Suprapubic skin (tissue), 4 donors: Measurements from ENCODE around the gene CALB2. TPM values are rescaled to one million over a fixed set of nuclear protein-coding genes. Genes with fewer than 3 reads are reported as not detected.

Source experiments
- DNase-seq, 2 donors: peaks; one replicate each; pipeline ENCODE4 v3.0.0-alpha.2; 2019; ENCODE audit warnings: low spot score in 2 of 2
- H3K27ac ChIP-seq: fragments of 200-600 bp; sonication (generic); one replicate; pipeline ENCODE4 v1.5.1; 2019
- H3K27me3 ChIP-seq: fragments of 200-600 bp; sonication (generic); one replicate; pipeline ENCODE4 v1.5.1; 2019
- H3K36me3 ChIP-seq: fragments of 200-600 bp; sonication (generic); one replicate; pipeline ENCODE4 v1.5.1; 2019
- H3K4me1 ChIP-seq: fragments of 200-600 bp; sonication (generic); one replicate; pipeline ENCODE4 v1.5.1; 2019
- H3K4me3 ChIP-seq: fragments of 200-600 bp; sonication (generic); one replicate; pipeline ENCODE4 v1.5.1; 2019; ENCODE audit warnings: mild to moderate bottlenecking
- H3K9me3 ChIP-seq: fragments of 200-600 bp; sonication (generic); one replicate; pipeline ENCODE4 v1.5.1; 2019
- EP300 ChIP-seq: sonication (generic); formaldehyde crosslinking; IDR thresholded peaks from one replicate; pipeline ENCODE4 v1.6.1; 2017; ENCODE audit warnings: antibody characterized with exemption
- POLR2A ChIP-seq, 2 donors: fragments of 450-650 bp; IDR thresholded peaks; one replicate each; pipeline ENCODE4 v1.6.1; 2017; ENCODE audit warnings: antibody characterized with exemption in 2 of 2, mild to moderate bottlenecking in 2 of 2, moderate library complexity in 2 of 2
- POLR2AphosphoS5 ChIP-seq, 3 donors: sonication (generic); formaldehyde crosslinking; IDR thresholded peaks; one replicate each; pipeline ENCODE4 v1.6.1; 2017; ENCODE audit warnings: antibody characterized with exemption in 3 of 3
- WGBS: methylation state at CpG from one replicate; pipeline ENCODE4 v1.1.5; 2018; 5-methylcytosine and 5-hydroxymethylcytosine counted together
- total RNA-seq, 4 donors: library from RNA; depleted of rRNA; stranded (reverse); fragments of >200 nt; gene quantifications; one replicate each; pipeline ENCODE4 v1.1.0, GENCODE V29; 2016
- TF ChIP-seq, protein P1 (sequence below), 2 donors: fragments of 200-600 bp in 1 of 2; fragments of 450-650 bp in 1 of 2; sonication (generic) in 1 of 2; IDR thresholded peaks; one replicate each; pipeline ENCODE4 v1.5.1; 2016 to 2019; ENCODE audit warnings: antibody characterized with exemption in 2 of 2, mild to moderate bottlenecking in 1 of 2, moderate library complexity in 1 of 2

CALB2 gene
- total RNA-seq, 4 donors from 2014 or later = 4.3 to 7.7 (median 5.6) TPM

DNA sequence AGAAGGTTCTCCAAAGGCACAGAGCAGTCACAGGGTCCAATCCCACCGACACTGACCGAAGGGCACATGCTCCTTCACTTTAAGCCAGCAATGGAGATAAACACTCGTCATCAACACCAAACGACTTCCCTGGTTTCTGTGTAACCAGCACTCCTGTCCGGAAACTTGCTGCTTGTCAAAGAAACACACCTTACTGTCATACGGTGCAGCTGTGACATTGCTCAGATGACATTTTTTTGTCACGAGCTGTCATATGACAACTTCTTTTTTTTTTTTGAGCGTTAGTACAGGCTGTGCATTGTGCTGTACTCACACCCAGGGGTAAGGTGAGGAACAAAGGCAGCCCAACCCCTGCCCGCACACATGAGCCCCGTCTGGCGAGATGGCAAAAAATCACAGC lies 44.2 kb downstream of the CALB2 start:
- no peak for DNase-seq
- Histone ChIP-seq H3K4me1 (no peaks in the 10 kb centered on the region), H3K36me3 (no peaks in the 10 kb centered on the region), H3K9me3 (no peaks in the 10 kb centered on the region), H3K27me3 (peaks cover 20% of the 10 kb centered on the region), H3K27ac (no peak overlapping the region), H3K4me3 (no peak overlapping the region)
- TF ChIP-seq POLR2AphosphoS5 (IDR thresholded peaks at IDR 0.05) (no peak), EP300 (no peak)
- 79% methylated on average over 11 of the region's 11 CpGs for WGBS

DNA sequence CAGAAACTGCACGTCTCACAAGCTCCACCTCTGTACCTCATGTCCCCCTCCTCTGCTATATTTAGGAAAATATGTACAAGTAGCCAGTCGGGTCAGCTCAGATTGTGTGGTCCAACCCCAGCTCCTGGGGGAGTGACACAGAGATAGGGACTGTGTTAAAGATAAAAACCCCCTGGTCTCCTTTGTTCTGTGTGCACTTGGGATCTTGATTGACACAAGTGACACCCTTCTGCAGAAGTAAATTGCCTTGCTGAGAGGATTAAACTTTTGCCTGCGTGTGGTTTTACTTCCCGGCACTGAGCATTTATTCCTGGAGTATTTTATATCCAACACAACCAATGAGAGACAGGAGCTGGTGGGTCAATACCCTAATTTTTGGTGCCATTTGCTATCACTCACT lies 45.8 kb downstream of the CALB2 start:
- 87% methylated on average over 4 of the region's 4 CpGs for WGBS
- no peak for DNase-seq
- H3K4me3 ChIP-seq = no peak overlapping the region
- H3K9me3 ChIP-seq = no peaks in the 10 kb centered on the region
- no peak for TF ChIP-seq POLR2AphosphoS5 (IDR thresholded peaks at IDR 0.05)
- no peak for TF ChIP-seq EP300
- no peak for TF ChIP-seq POLR2A (IDR thresholded peaks at IDR 0.05)
- TF ChIP-seq, protein P1, sequence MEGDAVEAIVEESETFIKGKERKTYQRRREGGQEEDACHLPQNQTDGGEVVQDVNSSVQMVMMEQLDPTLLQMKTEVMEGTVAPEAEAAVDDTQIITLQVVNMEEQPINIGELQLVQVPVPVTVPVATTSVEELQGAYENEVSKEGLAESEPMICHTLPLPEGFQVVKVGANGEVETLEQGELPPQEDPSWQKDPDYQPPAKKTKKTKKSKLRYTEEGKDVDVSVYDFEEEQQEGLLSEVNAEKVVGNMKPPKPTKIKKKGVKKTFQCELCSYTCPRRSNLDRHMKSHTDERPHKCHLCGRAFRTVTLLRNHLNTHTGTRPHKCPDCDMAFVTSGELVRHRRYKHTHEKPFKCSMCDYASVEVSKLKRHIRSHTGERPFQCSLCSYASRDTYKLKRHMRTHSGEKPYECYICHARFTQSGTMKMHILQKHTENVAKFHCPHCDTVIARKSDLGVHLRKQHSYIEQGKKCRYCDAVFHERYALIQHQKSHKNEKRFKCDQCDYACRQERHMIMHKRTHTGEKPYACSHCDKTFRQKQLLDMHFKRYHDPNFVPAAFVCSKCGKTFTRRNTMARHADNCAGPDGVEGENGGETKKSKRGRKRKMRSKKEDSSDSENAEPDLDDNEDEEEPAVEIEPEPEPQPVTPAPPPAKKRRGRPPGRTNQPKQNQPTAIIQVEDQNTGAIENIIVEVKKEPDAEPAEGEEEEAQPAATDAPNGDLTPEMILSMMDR (IDR thresholded peaks at IDR 0.05) = no peak
- no peaks in the 10 kb centered on the region for H3K4me1 ChIP-seq
- H3K36me3 ChIP-seq = no peaks in the 10 kb centered on the region
- peaks cover 29% of the 10 kb centered on the region for H3K27me3 ChIP-seq
- no peak overlapping the region for H3K27ac ChIP-seq

- Histone ChIP-seq H3K27ac (no peak overlapping the region), H3K36me3 (no peaks in the 10 kb centered on the region), H3K9me3 (no peaks in the 10 kb centered on the region), H3K4me3 (no peak overlapping the region), H3K4me1 (no peaks in the 10 kb centered on the region), H3K27me3 (peaks cover 34% of the 10 kb centered on the region)
- no peak for DNase-seq
- TF ChIP-seq EP300 = no peak
- no peak for TF ChIP-seq POLR2AphosphoS5 (IDR thresholded peaks at IDR 0.05)
- TF ChIP-seq, protein P1 (IDR thresholded peaks at IDR 0.05) = no peak
- no peak for TF ChIP-seq POLR2A (IDR thresholded peaks at IDR 0.05)
- WGBS = 86% methylated on average over 5 of the region's 5 CpGs
Observed at GRCh38 chr16:71406316-71406715, 47.8 kb downstream of the CALB2 start.

GRCh38 chr16:71406724-71407123 lies 48.2 kb downstream of the CALB2 start:
- H3K27me3 ChIP-seq = peaks cover 33% of the 10 kb centered on the region
- no peaks in the 10 kb centered on the region for H3K9me3 ChIP-seq
- no peak overlapping the region for H3K4me3 ChIP-seq
- no peaks in the 10 kb centered on the region for H3K4me1 ChIP-seq
- no peaks in the 10 kb centered on the region for H3K36me3 ChIP-seq
- TF ChIP-seq POLR2A (IDR thresholded peaks at IDR 0.05) = no peak
- TF ChIP-seq, protein P1 (IDR thresholded peaks at IDR 0.05) = no peak
- TF ChIP-seq POLR2AphosphoS5 (IDR thresholded peaks at IDR 0.05) = no peak
- no peak for TF ChIP-seq EP300
- DNase-seq = no peak
- 74% methylated on average over 8 of the region's 8 CpGs for WGBS
- no peak overlapping the region for H3K27ac ChIP-seq

DNA sequence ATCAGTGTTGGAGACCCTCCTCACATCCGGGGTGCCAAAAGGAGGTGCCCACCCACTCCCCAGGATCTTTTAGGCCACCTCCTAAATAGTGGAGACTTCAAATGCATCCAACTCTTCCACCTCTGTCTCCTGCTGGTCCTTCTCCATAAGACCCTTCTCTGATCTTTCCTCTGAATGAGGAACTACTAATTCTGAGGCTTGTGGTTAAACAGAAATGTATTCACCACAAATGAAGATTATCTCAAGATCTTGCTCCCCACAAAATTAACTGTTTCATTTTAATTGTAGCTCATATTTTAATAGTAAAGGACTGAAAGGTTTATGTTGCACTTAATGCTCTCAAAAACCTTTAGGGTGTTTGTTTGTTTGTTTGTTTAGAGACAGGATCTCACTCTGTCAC lies 49.2 kb downstream of the CALB2 start:
- 67% methylated on average over 1 of the region's 1 CpG for WGBS
- H3K9me3 ChIP-seq = no peaks in the 10 kb centered on the region
- no peak overlapping the region for H3K4me3 ChIP-seq
- no peaks in the 10 kb centered on the region for H3K4me1 ChIP-seq
- DNase-seq = no peak
- no peaks in the 10 kb centered on the region for H3K36me3 ChIP-seq
- no peak overlapping the region for H3K27ac ChIP-seq
- H3K27me3 ChIP-seq = peaks cover 28% of the 10 kb centered on the region
- TF ChIP-seq POLR2AphosphoS5 (IDR thresholded peaks at IDR 0.05) (no peak), EP300 (no peak), POLR2A (IDR thresholded peaks at IDR 0.05) (no peak)
- TF ChIP-seq, protein P1 (IDR thresholded peaks at IDR 0.05) = no peak

GRCh38 chr16:71408536-71408935 lies 50.0 kb downstream of the CALB2 start:
- no peaks in the 10 kb centered on the region for H3K4me1 ChIP-seq
- no peak for TF ChIP-seq POLR2A (IDR thresholded peaks at IDR 0.05)
- no peak for TF ChIP-seq POLR2AphosphoS5 (IDR thresholded peaks at IDR 0.05)
- TF ChIP-seq, protein P1 (IDR thresholded peaks at IDR 0.05) = no peak
- TF ChIP-seq EP300 = no peak
- H3K27ac ChIP-seq = no peak overlapping the region
- H3K27me3 ChIP-seq = peaks cover 28% of the 10 kb centered on the region
- no peak for DNase-seq
- WGBS = 49% methylated on average over 3 of the region's 3 CpGs
- H3K9me3 ChIP-seq = no peaks in the 10 kb centered on the region
- no peak overlapping the region for H3K4me3 ChIP-seq
- H3K36me3 ChIP-seq = no peaks in the 10 kb centered on the region
